Endometrial microvascular endothelial cells (primary cell): ENCODE measurements around the gene MAML2. TPM values are rescaled to one million over a fixed set of nuclear protein-coding genes. Genes with fewer than 3 reads are reported as not detected.

Experiments
- in situ Hi-C: cut with HindIII; loops from 2 replicates; pipeline ENCODE4 v1.10.0; 2017; ENCODE audit warnings: low sequenced_read_pairs, low pct_unique_long_range_greater_than_20kb; ENCODE audit errors: inconsistent ontology term
- total RNA-seq: library from RNA; depleted of rRNA; stranded (reverse); fragments of >200 nt; gene quantifications from one replicate; pipeline ENCODE4 v1.2.3, GENCODE V29; 2015; ENCODE audit errors: inconsistent ontology term

MAML2 gene
- total RNA-seq, 1 donor from 2014 or later, result 4.0 TPM

- in situ Hi-C loops, result no loop called here
Measured at GRCh38 chr11:96130061-96130620, 212.9 kb downstream of the MAML2 start.

GRCh38 chr11:96127596-96127959, 215.4 kb downstream of the MAML2 start:
- in situ Hi-C loops, result no loop called here

GRCh38 chr11:96126917-96127595, 215.9 kb downstream of the MAML2 start:
- in situ Hi-C loops, result no loop called here

GRCh38 chr11:96125400-96125799, 217.6 kb downstream of the MAML2 start:
- in situ Hi-C loops, result no loop called here

GRCh38 chr11:96124155-96124554, 218.8 kb downstream of the MAML2 start:
- in situ Hi-C loops, result no loop called here

- in situ Hi-C loops, result no loop called here
Measured at GRCh38 chr11:96123301-96123700, 219.7 kb downstream of the MAML2 start.

- in situ Hi-C loops, result no loop called here
Measured at GRCh38 chr11:96122601-96123074, 220.4 kb downstream of the MAML2 start.

- in situ Hi-C loops, result no loop called here
Measured at GRCh38 chr11:96119211-96119610, 223.8 kb downstream of the MAML2 start.

- in situ Hi-C loops, result no loop called here
Measured at GRCh38 chr11:96116376-96116775, 226.6 kb downstream of the MAML2 start.

GRCh38 chr11:96114178-96115064, 228.6 kb downstream of the MAML2 start:
- in situ Hi-C loops, result no loop called here

GRCh38 chr11:96113193-96113681, 229.8 kb downstream of the MAML2 start:
- in situ Hi-C loops, result no loop called here

GRCh38 chr11:96112192-96113128, 230.5 kb downstream of the MAML2 start:
- in situ Hi-C loops, result no loop called here

- in situ Hi-C loops, result no loop called here
Measured at GRCh38 chr11:96111308-96111707, 231.7 kb downstream of the MAML2 start.

GRCh38 chr11:96110302-96110701, 232.7 kb downstream of the MAML2 start:
- in situ Hi-C loops, result no loop called here

GRCh38 chr11:96109331-96110030, 233.5 kb downstream of the MAML2 start:
- in situ Hi-C loops, result no loop called here

- in situ Hi-C loops, result no loop called here
Measured at GRCh38 chr11:96107143-96107824, 235.7 kb downstream of the MAML2 start.

GRCh38 chr11:96106645-96107044, 236.3 kb downstream of the MAML2 start:
- in situ Hi-C loops, result no loop called here

GRCh38 chr11:96105944-96106343, 237.1 kb downstream of the MAML2 start:
- in situ Hi-C loops, result no loop called here
